GM21390 (cell line): ENCODE data around the gene BIN1.

Source experiments
- ATAC-seq: cut with Tn5 transposase; IDR thresholded peaks from one replicate; pipeline ENCODE4 v1.9.1; 2021; ENCODE audit not compliant: unreplicated experiment

Gene BIN1, protein sequence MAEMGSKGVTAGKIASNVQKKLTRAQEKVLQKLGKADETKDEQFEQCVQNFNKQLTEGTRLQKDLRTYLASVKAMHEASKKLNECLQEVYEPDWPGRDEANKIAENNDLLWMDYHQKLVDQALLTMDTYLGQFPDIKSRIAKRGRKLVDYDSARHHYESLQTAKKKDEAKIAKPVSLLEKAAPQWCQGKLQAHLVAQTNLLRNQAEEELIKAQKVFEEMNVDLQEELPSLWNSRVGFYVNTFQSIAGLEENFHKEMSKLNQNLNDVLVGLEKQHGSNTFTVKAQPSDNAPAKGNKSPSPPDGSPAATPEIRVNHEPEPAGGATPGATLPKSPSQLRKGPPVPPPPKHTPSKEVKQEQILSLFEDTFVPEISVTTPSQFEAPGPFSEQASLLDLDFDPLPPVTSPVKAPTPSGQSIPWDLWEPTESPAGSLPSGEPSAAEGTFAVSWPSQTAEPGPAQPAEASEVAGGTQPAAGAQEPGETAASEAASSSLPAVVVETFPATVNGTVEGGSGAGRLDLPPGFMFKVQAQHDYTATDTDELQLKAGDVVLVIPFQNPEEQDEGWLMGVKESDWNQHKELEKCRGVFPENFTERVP

DNA sequence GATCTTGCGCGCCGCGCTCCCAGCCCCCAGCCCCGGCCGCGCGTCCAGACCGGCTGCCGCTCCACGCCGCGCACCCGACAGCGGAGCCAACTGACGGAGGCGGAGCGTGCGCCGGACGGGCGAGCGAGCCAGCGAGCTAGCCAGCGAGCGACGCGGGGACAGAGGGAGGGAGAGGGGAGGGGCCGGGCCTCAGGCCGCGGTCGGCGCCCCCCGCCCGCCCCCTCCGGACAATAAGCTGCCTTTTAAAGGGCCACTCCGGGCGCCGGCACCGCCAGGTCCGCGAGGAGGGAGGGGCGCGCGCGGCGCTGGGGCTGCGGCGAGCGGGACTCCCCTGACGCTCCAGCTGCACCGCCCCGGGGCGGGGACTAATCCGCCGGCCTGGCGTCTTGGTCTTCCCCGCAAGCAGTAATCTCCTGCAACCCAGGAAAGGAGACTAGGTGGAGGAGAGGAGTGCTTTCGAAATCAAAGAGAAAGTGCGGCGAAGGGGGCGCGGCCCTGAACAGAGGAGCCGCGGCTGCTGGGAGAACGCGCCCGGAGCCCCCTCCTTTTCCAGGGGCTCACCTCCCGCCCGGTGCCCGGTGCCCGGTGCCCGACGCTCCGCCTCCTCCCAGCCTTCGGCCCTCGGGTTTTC is at the start of gene BIN1:
TSS of gene BIN1 (minus strand) at position 164 of the 631 bp plus-strand sequence. CDS start 211 bp downstream, outside the sequence.
- ATAC-seq: peak; percentile 88

- ATAC-seq: no peak
Measured at GRCh38 chr2:127155947-127156346, 49.0 kb upstream of the BIN1 start.

- no peak for ATAC-seq
Measured at GRCh38 chr2:127155028-127155581, 48.2 kb upstream of the BIN1 start.

GRCh38 chr2:127154396-127154795 is 47.4 kb upstream of the BIN1 start:
- no peak for ATAC-seq

GRCh38 chr2:127153691-127154158 is 46.8 kb upstream of the BIN1 start:
- no peak for ATAC-seq

DNA sequence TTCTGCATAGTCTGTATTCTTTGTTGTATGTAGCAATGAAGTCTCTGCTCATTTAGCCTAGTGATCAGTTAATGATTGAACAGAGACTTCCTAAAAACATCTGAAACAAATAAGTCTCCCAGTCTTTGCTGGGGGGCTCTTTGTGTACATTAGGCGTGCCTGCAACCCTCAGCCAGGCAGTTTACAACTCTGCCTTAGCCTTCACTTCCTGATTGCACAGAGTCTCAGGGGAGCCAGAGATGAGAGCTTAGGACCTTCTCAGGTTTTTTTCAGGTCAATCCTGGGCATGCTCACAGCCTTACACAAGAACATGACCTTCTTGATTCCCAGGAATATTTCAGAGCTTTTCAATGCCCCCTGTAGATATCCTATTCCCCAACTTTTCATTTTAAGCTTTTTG is 44.0 kb upstream of the BIN1 start:
- no peak for ATAC-seq

GRCh38 chr2:127149384-127149783 is 42.4 kb upstream of the BIN1 start:
- no peak for ATAC-seq

DNA sequence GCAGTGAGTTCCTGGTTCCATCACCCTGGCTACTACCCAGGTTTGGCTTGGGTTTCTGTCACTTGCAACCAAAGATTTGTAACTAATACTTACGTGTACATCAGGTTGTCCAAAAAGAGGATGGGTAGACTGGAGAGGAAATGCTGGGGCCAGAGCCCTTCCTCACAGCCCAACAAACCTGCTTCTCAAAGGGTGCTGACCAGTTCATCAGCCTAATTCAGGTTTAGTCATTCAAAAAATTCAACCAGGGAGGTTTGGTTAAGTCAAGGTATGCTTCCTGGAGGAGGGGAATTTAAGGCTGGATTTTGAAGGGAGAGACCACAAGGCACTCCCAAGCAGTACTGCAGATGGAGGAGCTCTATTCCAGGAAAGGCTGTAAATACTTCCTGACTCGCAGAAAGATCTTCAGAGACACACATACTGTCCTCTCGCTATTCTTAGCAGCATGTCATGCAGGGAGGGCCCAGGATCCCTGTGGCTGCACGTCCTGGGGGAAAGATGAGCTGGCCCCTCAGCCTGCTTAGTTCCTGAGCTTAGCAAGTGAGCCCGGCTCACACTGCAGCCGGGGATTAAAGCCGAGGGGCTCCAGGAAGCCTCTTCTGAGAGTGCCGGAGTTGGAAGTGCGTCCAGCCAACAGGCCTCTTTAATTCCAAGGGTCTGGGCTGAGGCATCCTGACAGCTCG is 40.0 kb upstream of the BIN1 start:
- ATAC-seq: no peak

DNA sequence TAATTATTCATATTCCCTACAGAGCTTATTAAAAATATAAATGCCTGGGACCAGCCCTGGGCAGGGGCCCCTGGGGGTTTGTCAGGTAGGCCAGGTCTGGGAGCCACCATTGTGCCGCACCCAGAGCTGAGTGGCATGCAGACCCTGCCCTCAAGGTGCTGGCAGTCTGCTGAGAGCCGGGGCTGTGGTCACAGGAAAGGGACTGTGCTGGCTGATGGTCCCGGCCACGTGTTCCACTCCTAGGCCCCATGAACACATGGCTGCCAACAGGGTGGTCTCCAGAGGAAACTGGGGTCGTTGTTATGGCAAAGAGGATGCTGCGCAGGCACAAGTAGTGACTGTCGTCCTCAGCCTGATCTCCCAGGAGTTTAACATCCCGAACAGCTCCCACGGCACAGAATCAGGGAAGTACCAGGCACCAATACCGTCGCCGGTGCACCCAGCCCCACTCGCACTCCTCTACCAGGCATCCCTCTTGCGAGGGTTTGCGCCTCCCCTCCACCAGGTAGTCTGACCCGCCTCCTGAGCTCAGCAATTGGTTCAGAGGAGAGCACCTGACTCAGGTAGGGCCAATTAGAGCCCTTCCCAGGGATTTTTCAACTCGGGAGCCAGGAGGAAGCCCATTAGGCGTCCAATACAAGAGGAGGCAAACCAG is 39.2 kb upstream of the BIN1 start:
- ATAC-seq: no peak

- ATAC-seq: no peak
Measured at GRCh38 chr2:127145280-127145895, 38.4 kb upstream of the BIN1 start.

DNA sequence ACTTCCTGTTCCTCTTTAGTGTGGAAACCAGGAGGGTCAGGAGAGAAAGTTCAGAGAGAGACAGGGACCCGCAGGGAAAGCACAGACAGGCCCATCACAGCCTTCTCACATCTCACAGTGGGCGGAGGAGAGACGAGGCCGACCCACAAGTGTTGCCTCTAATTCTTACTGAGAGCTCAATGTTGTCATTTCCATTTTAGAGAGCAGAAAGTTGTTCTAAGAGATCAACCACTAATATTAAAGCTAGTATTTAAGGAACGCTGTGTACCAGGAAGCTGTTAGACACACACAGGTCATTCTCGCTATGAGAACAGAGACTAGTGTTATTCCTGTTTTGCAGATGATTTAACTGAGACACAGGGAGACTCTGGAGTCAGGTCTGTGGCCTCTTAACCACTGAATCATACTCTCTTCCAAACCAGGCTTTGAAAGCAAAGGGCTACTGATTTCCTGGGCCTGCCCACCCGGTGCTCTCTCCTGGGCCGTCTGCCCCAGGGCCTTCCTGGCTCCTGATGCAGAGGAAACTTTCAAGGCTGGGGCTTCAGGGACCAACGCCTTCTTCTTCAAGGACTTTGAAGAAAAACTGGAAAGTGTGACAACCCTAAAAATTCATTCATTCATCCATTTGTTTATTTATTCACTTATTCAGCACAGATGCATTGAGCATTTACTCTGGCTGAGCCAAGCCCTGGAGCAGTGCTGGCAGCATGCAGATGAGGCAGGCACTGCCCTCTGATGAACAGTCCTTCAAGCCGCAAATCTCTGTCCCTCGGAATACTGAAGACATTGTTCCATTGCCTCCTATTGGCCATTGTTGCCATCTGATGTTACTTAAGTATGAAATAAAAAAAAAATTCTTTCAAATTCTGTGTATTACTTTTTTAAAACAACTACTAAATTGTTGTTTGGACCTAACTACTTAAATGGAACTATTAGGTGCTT is 37.2 kb upstream of the BIN1 start:
- ATAC-seq: no peak

DNA sequence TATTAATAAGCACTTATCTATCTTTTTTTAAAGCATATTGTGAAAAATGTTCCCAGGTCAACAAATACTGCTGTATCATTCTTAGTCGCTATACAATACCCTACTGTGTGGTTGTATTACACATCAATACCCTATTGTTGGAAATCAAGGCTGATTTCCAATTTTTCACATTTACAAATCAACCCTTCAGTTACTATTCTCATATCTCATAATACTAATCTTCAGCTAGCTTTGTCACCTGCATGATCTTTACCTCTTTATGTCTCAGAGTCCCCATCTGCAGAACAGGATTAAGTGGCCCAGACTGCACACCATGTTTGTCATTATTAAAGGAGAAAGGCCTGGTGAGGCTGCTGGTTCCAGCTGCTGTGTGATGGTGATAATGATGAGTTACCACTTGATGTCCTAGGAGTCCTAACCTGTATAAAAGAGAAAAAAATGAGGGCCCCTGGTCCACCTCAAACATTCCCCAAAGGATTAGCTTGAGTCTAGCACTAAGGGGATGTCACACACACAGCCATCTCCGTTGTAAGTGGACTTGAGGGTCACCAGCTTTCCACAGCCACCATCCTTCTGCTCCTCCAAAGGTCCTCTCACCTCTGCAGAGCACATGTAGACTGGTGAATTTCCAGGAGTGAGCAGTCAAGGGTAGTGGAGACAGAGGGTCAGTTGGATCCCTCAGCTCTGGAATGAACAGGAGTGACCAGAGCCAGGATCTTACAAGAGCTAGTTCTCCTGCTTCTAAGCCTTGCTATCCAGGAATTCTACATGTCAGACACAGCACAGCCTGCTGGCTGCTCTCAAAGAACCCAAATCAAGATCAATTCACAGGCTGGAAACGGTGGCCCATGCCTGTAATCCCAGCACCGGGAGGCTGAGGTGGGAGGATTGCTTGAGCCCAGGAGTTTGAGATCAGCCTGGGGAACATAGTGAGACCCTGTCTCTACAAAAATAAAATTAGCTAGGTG is 36.0 kb upstream of the BIN1 start:
- ATAC-seq: no peak

- no peak for ATAC-seq
Measured at GRCh38 chr2:127140538-127140937, 33.6 kb upstream of the BIN1 start.

GRCh38 chr2:127139766-127140165 is 32.8 kb upstream of the BIN1 start:
- no peak for ATAC-seq

DNA sequence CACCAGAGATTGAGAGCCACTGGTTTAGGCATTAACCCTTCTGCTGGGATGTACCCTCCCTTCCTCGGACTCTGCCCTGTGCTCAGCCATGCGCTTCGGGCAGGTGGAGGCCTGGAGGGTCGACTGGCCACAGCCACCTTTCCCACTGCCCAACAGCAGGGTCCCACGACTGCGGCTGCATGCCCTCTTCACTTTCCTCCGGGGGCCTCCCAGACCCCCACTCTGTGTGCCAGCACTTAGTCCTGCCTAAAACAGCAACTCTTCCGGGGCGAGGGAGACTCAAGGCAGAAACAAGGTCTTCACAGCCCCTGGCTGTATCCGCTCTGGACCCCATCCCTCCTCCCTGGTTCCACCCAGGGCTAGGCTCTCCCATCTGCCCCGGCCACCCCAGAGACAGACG is 31.3 kb upstream of the BIN1 start:
- ATAC-seq: no peak

- no peak for ATAC-seq
Measured at GRCh38 chr2:127137741-127138140, 30.8 kb upstream of the BIN1 start.

DNA sequence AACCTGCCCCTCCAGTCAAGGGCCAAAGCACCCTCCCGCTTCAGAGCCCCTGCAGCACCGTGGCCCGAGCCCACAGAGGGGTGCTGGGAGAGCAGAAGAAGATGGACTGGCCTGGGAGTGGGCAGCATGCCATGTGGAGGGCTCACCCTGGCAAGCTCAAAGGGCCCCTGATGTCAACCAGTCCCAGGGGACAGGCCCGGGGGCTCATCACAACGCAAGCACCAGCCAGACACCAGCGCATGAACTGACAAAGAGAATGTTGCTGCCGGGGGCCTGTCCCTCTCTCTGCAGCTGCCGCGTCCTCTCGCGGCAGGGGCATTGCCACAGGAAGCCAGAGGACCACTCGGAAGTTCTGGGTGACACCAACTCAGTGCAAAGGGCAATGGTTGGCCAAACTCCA is 30.3 kb upstream of the BIN1 start:
- no peak for ATAC-seq
